IMR-90 (cell line): Measurements from ENCODE around the gene CRYBB2. TPM values are rescaled to one million over a fixed set of nuclear protein-coding genes. Genes with fewer than 3 reads are reported as not detected.

Experiments used
- ATAC-seq: fragments of 200-7000 bp; cut with Tn5 transposase; 2 replicates; pipeline ENCODE4 v1.9.1; 2020; ENCODE audit warnings: low read depth, mild to moderate bottlenecking, moderate library complexity
- BruUV-seq: library from RNA; stranded (reverse); fragments of 400-500 nt; replicated peaks from 2 replicates; lab custom pipeline; 2021; lab: Mats Ljungman, UMichigan
- CTCF ChIA-PET: fragments of 300-600 bp; formaldehyde crosslinking; extraction: SDS; loops from one replicate; lab custom pipeline; 2021; ENCODE audit warnings: antibody characterized with exemption; lab: Yijun Ruan, JAX
- POLR2A ChIA-PET: fragments of 300-600 bp; sonication (Branson Sonifier 250); formaldehyde crosslinking; loops from one replicate; lab custom pipeline; 2022; ENCODE audit warnings: antibody characterized with exemption; ENCODE audit not compliant: unreplicated experiment; lab: Charles Lee
- DNase-seq: peaks from one replicate; pipeline ENCODE4 v3.0.0; 2013
- H2AFZ ChIP-seq: replicated peaks from 2 replicates; pipeline ENCODE3; 2013; ENCODE audit warnings: low read length, mild to moderate bottlenecking; ENCODE audit not compliant: poor library complexity
- H2AK5ac ChIP-seq: 2 replicates; pipeline ENCODE4 v1.6.1; 2013; ENCODE audit warnings: low read depth, low read length, inconsistent platforms
- H2AK9ac ChIP-seq: replicated peaks from 2 replicates; pipeline ENCODE3; 2013; ENCODE audit warnings: mild to moderate bottlenecking, low read depth, low read length, moderate library complexity; ENCODE audit not compliant: poor library complexity
- H2BK120ac ChIP-seq: 2 replicates; pipeline ENCODE4 v1.6.1; 2013; ENCODE audit warnings: low read depth, low read length, inconsistent platforms
- H2BK15ac ChIP-seq: 3 replicates; pipeline ENCODE4 v1.6.1; 2013; ENCODE audit warnings: low read depth, low read length, inconsistent platforms
- H2BK20ac ChIP-seq: 2 replicates; pipeline ENCODE4 v1.6.1; 2013; ENCODE audit warnings: low read depth, mild to moderate bottlenecking, inconsistent platforms, low read length, moderate library complexity
- H2BK5ac ChIP-seq: 2 replicates; pipeline ENCODE4 v1.6.1; 2013; ENCODE audit warnings: mild to moderate bottlenecking, low read depth, low read length, inconsistent platforms; ENCODE audit not compliant: poor library complexity, severe bottlenecking
- H3K14ac ChIP-seq: replicated peaks from 2 replicates; pipeline ENCODE4 v1.6.1; 2013; ENCODE audit warnings: low read depth, low read length, inconsistent platforms
- H3K18ac ChIP-seq: 2 replicates; pipeline ENCODE4 v1.6.1; 2013; ENCODE audit warnings: low read depth, low read length, control low read depth
- H3K23ac ChIP-seq: 2 replicates; pipeline ENCODE4 v1.6.1; 2013; ENCODE audit warnings: low read depth, low read length, inconsistent platforms
- H3K27ac ChIP-seq: 2 replicates; pipeline ENCODE4 v1.5.1; 2013; ENCODE audit warnings: mild to moderate bottlenecking, control low read depth, low read length; ENCODE audit not compliant: insufficient read depth
- H3K27me3 ChIP-seq: 2 replicates; pipeline ENCODE4 v1.6.1; 2013; ENCODE audit warnings: low read length; ENCODE audit not compliant: control insufficient read depth, insufficient read depth
- H3K36me3 ChIP-seq: 2 replicates; pipeline ENCODE4 v1.6.1; 2013; ENCODE audit warnings: low read length, mixed read lengths; ENCODE audit not compliant: control insufficient read depth, insufficient read depth
- H3K4ac ChIP-seq: 2 replicates; pipeline ENCODE4 v1.6.1; 2013; ENCODE audit warnings: low read depth, low read length, inconsistent platforms
- H3K4me1 ChIP-seq: 2 replicates; pipeline ENCODE4 v1.6.1; 2013; ENCODE audit warnings: low read length, mixed read lengths; ENCODE audit not compliant: control insufficient read depth, insufficient read depth
- H3K4me2 ChIP-seq: 2 replicates; pipeline ENCODE4 v1.6.1; 2013; ENCODE audit warnings: low read depth, mild to moderate bottlenecking, control low read depth, low read length, moderate library complexity
- H3K4me3 ChIP-seq: 2 replicates; pipeline ENCODE4 v1.5.1; 2013; ENCODE audit warnings: low read depth, mild to moderate bottlenecking, control low read depth, low read length, moderate library complexity; ENCODE audit not compliant: insufficient read depth
- H3K56ac ChIP-seq: 2 replicates; pipeline ENCODE4 v1.6.1; 2013; ENCODE audit warnings: low read length, inconsistent platforms; ENCODE audit not compliant: insufficient read depth; ENCODE audit errors: extremely low read depth
- H3K79me1 ChIP-seq, 2 experiments: 2 replicates each; pipeline ENCODE4 v1.6.1; 2013; ENCODE audit warnings: low read length in 2 of 2, inconsistent platforms in 1 of 2, low read depth in 1 of 2
- H3K9ac ChIP-seq: 2 replicates; pipeline ENCODE4 v1.6.1; 2013; ENCODE audit warnings: low read depth, low read length, control low read depth
- H3K9me1 ChIP-seq: 2 replicates; pipeline ENCODE4 v1.6.1; 2013; ENCODE audit warnings: low read length, inconsistent platforms; ENCODE audit not compliant: insufficient read depth
- H3K9me3 ChIP-seq: 2 replicates; pipeline ENCODE4 v1.6.1; 2013; ENCODE audit warnings: low read length; ENCODE audit not compliant: control insufficient read depth, insufficient read depth
- H4K20me1 ChIP-seq: 2 replicates; pipeline ENCODE4 v1.6.1; 2013; ENCODE audit warnings: low read length, inconsistent platforms; ENCODE audit not compliant: insufficient read depth
- H4K5ac ChIP-seq: 2 replicates; pipeline ENCODE4 v1.6.1; 2013; ENCODE audit warnings: mild to moderate bottlenecking, low read depth, low read length, control low read depth
- H4K8ac ChIP-seq, 2 experiments: 2 replicates each; pipeline ENCODE4 v1.6.1; 2013; ENCODE audit warnings: low read depth in 2 of 2, low read length in 2 of 2, control low read depth in 1 of 2, inconsistent platforms in 1 of 2
- H4K91ac ChIP-seq: 2 replicates; pipeline ENCODE4 v1.6.1; 2013; ENCODE audit warnings: low read depth, low read length, inconsistent platforms; ENCODE audit not compliant: insufficient read depth
- BHLHE40 ChIP-seq: fragments of 150-350 bp; IDR thresholded peaks from 2 replicates; pipeline ENCODE4 v1.6.1; 2016; ENCODE audit warnings: mild to moderate bottlenecking, low read depth, low read length
- CEBPB ChIP-seq: IDR thresholded peaks from 2 replicates; pipeline ENCODE4 v1.6.1; 2012; ENCODE audit warnings: low read depth, low read length, improper control_type of control experiment
- CHD1 ChIP-seq: IDR thresholded peaks from 2 replicates; pipeline ENCODE4 v1.6.1; 2012; ENCODE audit warnings: low read depth, low read length, improper control_type of control experiment
- FOS ChIP-seq: fragments of 150-350 bp; IDR thresholded peaks from 2 replicates; pipeline ENCODE4 v1.6.1; 2016; ENCODE audit warnings: low read depth, low read length
- MAFK ChIP-seq: IDR thresholded peaks from 2 replicates; pipeline ENCODE4 v1.6.1; 2012; ENCODE audit warnings: low read depth, low read length, improper control_type of control experiment
- MAZ ChIP-seq: IDR thresholded peaks from 2 replicates; pipeline ENCODE4 v1.6.1; 2012; ENCODE audit warnings: low read depth, mild to moderate bottlenecking, low read length, improper control_type of control experiment, moderate library complexity, borderline replicate concordance
- MXI1 ChIP-seq: IDR thresholded peaks from 2 replicates; pipeline ENCODE4 v1.6.1; 2012; ENCODE audit warnings: low read depth, mild to moderate bottlenecking, low read length, moderate library complexity, borderline replicate concordance
- NFE2L2 ChIP-seq: fragments of 150-350 bp; IDR thresholded peaks from 2 replicates; pipeline ENCODE4 v1.6.1; 2016; ENCODE audit warnings: low read depth, mild to moderate bottlenecking, low read length
- POLR2A ChIP-seq: IDR thresholded peaks from 2 replicates; pipeline ENCODE4 v1.6.1; 2012; ENCODE audit warnings: mild to moderate bottlenecking, low read depth, low read length
- RAD21 ChIP-seq: IDR thresholded peaks from 2 replicates; pipeline ENCODE4 v1.6.1; 2012; ENCODE audit warnings: low read length, improper control_type of control experiment
- RCOR1 ChIP-seq: IDR thresholded peaks from 2 replicates; pipeline ENCODE4 v1.6.1; 2012; ENCODE audit warnings: mild to moderate bottlenecking, low read length, improper control_type of control experiment; ENCODE audit not compliant: insufficient replicate concordance
- RFX5 ChIP-seq: IDR thresholded peaks from 2 replicates; pipeline ENCODE4 v1.8.0; 2012; ENCODE audit warnings: low read depth, mild to moderate bottlenecking, low read length, moderate library complexity
- SMC3 ChIP-seq: fragments of 150-350 bp; IDR thresholded peaks from 2 replicates; pipeline ENCODE4 v1.6.1; 2016; ENCODE audit warnings: low read depth, mild to moderate bottlenecking, antibody characterized with exemption, low read length, moderate library complexity
- WGBS, 2 experiments: methylation state at CpG; one replicate each; pipeline versions ENCODE4 v1.1.5 to v1.1.7; 2013; ENCODE audit warnings: missing lambda C conversion rate in 2 of 2; ENCODE audit not compliant: insufficient read length in 1 of 2; ENCODE audit errors: extremely low coverage in 2 of 2; 5-methylcytosine and 5-hydroxymethylcytosine counted together
- dilution Hi-C: fragments of 300-500 bp; cut with HindIII; formaldehyde crosslinking; loops from one replicate; pipeline ENCODE4 v1.14.3; 2018; ENCODE audit warnings: low sequenced_read_pairs; ENCODE audit not compliant: unreplicated experiment
- in situ Hi-C: fragments of 300-500 bp; cut with MboI; formaldehyde crosslinking; loops from 3 replicates; pipeline ENCODE4 v1.14.3; 2019; ENCODE audit warnings: low sequenced_read_pairs, inconsistent platforms, mixed read lengths
- intact Hi-C: fragments of 100-400 bp; cut with micrococcal nuclease; formaldehyde crosslinking; loops from 2 replicates; pipeline ENCODE4 v1.10.0; 2022
- polyA plus RNA-seq, 3 experiments: library from polyadenylated mRNA; depleted of rRNA; stranded (reverse); fragments of >200 nt; gene quantifications; 2 replicates each; pipeline ENCODE4 v1.2.3, GENCODE V29; 2012; ENCODE audit warnings: low replicate concordance in 1 of 3
- total RNA-seq: library from RNA; depleted of rRNA; stranded (reverse); fragments of >200 nt; gene quantifications from 2 replicates; pipeline ENCODE4 v1.2.3, GENCODE V29; 2012
- TF ChIP-seq, protein P1 (sequence below): conservative IDR thresholded peaks from 2 replicates; pipeline ENCODE4 v1.5.1; 2012; ENCODE audit warnings: mild to moderate bottlenecking, low read depth, low read length, improper control_type of control experiment
- TF ChIP-seq, protein P2 (sequence below): fragments of 150-350 bp; IDR thresholded peaks from 2 replicates; pipeline ENCODE4 v1.6.1; 2017; ENCODE audit warnings: mild to moderate bottlenecking, antibody characterized with exemption, low read length, low read depth
- TF ChIP-seq, protein P3 (sequence below): fragments of 150-350 bp; IDR thresholded peaks from 2 replicates; pipeline ENCODE4 v1.6.1; 2016; ENCODE audit warnings: low read depth, mild to moderate bottlenecking, low read length, moderate library complexity, borderline replicate concordance

Gene CRYBB2
- total and polyA plus RNA-seq, 2 of the 4 experiments (the other 2 are of a cell fraction) = not detected

DNA sequence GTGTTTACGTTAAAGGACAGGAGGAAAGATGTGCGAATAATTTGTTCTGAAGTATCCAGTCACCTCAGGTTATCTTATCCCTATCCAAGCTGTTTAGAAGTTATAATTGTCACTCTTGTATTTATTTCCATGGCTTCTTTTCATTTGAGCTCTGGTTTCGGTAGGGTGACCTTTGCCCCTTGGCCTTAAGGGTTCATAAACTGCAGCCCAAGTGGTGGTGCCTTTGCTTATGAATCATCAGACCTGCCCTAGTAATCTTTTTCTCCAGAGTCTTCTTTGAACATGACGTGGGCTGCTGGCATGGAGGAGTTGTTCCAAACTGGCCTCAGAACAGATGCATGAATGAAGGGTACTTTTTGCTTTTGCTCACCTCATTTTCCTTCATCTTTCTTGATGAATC is 26.3 kb upstream of the CRYBB2 start:
- Histone ChIP-seq H3K9me3 (no peaks in the 10 kb centered on the region), H3K23ac (no peak overlapping the region), H4K20me1 (no peaks in the 10 kb centered on the region), H2AFZ (no peak overlapping the region), H3K27me3 (no peaks in the 10 kb centered on the region), H3K14ac (no peak overlapping the region), H3K4me2 (no peak overlapping the region), H3K9ac (no peak overlapping the region), H3K27ac (no peak overlapping the region), H3K79me1 (no peaks in the 10 kb centered on the region), H2BK15ac (no peak overlapping the region), H4K91ac (no peak overlapping the region), H2BK5ac (no peak overlapping the region), H3K4ac (no peak overlapping the region), H3K18ac (no peak overlapping the region), H2AK5ac (no peak overlapping the region), H2AK9ac (no peak overlapping the region), H4K5ac (no peak overlapping the region), H3K36me3 (no peaks in the 10 kb centered on the region), H3K4me1 (no peaks in the 10 kb centered on the region), H3K9me1 (no peaks in the 10 kb centered on the region), H3K4me3 (no peak overlapping the region), H2BK120ac (no peak overlapping the region), H2BK20ac (no peak overlapping the region), H4K8ac (no peak overlapping the region), H3K56ac (no peak overlapping the region)
- TF ChIP-seq, protein P1, sequence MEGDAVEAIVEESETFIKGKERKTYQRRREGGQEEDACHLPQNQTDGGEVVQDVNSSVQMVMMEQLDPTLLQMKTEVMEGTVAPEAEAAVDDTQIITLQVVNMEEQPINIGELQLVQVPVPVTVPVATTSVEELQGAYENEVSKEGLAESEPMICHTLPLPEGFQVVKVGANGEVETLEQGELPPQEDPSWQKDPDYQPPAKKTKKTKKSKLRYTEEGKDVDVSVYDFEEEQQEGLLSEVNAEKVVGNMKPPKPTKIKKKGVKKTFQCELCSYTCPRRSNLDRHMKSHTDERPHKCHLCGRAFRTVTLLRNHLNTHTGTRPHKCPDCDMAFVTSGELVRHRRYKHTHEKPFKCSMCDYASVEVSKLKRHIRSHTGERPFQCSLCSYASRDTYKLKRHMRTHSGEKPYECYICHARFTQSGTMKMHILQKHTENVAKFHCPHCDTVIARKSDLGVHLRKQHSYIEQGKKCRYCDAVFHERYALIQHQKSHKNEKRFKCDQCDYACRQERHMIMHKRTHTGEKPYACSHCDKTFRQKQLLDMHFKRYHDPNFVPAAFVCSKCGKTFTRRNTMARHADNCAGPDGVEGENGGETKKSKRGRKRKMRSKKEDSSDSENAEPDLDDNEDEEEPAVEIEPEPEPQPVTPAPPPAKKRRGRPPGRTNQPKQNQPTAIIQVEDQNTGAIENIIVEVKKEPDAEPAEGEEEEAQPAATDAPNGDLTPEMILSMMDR = no peak
- TF ChIP-seq POLR2A = no peak
- TF ChIP-seq, protein P2, sequence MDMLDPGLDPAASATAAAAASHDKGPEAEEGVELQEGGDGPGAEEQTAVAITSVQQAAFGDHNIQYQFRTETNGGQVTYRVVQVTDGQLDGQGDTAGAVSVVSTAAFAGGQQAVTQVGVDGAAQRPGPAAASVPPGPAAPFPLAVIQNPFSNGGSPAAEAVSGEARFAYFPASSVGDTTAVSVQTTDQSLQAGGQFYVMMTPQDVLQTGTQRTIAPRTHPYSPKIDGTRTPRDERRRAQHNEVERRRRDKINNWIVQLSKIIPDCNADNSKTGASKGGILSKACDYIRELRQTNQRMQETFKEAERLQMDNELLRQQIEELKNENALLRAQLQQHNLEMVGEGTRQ = no peak
- TF ChIP-seq RCOR1 = no peak
- TF ChIP-seq BHLHE40 = no peak
- TF ChIP-seq CHD1 = no peak
- TF ChIP-seq MAZ = no peak
- TF ChIP-seq MAFK = no peak
- TF ChIP-seq CEBPB = no peak
- no peak for TF ChIP-seq NFE2L2
- TF ChIP-seq RFX5 = no peak
- no peak for TF ChIP-seq SMC3
- TF ChIP-seq RAD21 = no peak
- TF ChIP-seq, protein P3, sequence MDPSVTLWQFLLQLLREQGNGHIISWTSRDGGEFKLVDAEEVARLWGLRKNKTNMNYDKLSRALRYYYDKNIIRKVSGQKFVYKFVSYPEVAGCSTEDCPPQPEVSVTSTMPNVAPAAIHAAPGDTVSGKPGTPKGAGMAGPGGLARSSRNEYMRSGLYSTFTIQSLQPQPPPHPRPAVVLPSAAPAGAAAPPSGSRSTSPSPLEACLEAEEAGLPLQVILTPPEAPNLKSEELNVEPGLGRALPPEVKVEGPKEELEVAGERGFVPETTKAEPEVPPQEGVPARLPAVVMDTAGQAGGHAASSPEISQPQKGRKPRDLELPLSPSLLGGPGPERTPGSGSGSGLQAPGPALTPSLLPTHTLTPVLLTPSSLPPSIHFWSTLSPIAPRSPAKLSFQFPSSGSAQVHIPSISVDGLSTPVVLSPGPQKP = no peak
- TF ChIP-seq MXI1 = no peak
- TF ChIP-seq FOS = no peak
- no TSS peak for BruUV-seq
- in situ Hi-C loops = no loop called here
- CTCF ChIA-PET = no interaction called here
- intact Hi-C loops = no loop called here
- dilution Hi-C loops = no loop called here
- ATAC-seq (no peak), DNase-seq (no peak)
- POLR2A ChIA-PET = no interaction called here
- no CpG with 5 or more reads among the region's 4 CpGs for WGBS, 2 experiments
